Ishikawa (cell line): Measurements from ENCODE around the gene ZNF615.

Experiments
- EGR1 ChIP-seq: IDR thresholded peaks from 2 replicates; pipeline ENCODE4 v1.6.1; 2012
- EP300 ChIP-seq: IDR thresholded peaks from 2 replicates; pipeline ENCODE4 v1.6.1; 2012; ENCODE audit warnings: borderline replicate concordance
- NFIC ChIP-seq: IDR thresholded peaks from 2 replicates; pipeline ENCODE4 v1.6.1; 2012
- RAD21 ChIP-seq: IDR thresholded peaks from 2 replicates; pipeline ENCODE4 v1.6.1; 2012; ENCODE audit warnings: low read depth
- YY1 ChIP-seq: IDR thresholded peaks from 2 replicates; pipeline ENCODE4 v1.6.1; 2012; ENCODE audit warnings: low read depth
- TF ChIP-seq, protein P1 (sequence below): IDR thresholded peaks from 2 replicates; pipeline ENCODE4 v1.6.1; 2012; ENCODE audit warnings: low read depth, mild to moderate bottlenecking
- TF ChIP-seq, protein P2 (sequence below): IDR thresholded peaks from 2 replicates; pipeline ENCODE4 v1.6.1; 2012

DNA sequence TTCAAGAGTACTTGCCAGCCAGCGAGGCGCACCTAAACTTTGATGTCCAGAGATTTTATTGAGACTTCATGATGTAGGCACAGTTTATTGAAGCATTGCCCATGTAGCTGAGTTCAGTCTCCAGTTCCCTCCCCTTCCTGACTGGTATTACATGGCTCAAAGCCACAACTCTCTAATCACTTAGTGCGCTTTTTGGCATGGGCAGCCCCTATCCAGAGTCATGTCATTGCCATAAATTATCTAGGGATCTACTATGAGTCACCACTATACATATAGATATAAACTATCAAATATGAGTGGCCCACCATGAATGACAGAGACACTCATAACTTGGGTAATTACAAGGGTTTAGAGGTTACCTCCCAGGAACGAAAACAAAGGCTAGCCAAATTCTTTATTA, 12.5 kb upstream of the ZNF615 start:
- TF ChIP-seq EP300 (no peak), EGR1 (no peak), YY1 (no peak), RAD21 (no peak), NFIC (no peak)
- TF ChIP-seq, protein P1, sequence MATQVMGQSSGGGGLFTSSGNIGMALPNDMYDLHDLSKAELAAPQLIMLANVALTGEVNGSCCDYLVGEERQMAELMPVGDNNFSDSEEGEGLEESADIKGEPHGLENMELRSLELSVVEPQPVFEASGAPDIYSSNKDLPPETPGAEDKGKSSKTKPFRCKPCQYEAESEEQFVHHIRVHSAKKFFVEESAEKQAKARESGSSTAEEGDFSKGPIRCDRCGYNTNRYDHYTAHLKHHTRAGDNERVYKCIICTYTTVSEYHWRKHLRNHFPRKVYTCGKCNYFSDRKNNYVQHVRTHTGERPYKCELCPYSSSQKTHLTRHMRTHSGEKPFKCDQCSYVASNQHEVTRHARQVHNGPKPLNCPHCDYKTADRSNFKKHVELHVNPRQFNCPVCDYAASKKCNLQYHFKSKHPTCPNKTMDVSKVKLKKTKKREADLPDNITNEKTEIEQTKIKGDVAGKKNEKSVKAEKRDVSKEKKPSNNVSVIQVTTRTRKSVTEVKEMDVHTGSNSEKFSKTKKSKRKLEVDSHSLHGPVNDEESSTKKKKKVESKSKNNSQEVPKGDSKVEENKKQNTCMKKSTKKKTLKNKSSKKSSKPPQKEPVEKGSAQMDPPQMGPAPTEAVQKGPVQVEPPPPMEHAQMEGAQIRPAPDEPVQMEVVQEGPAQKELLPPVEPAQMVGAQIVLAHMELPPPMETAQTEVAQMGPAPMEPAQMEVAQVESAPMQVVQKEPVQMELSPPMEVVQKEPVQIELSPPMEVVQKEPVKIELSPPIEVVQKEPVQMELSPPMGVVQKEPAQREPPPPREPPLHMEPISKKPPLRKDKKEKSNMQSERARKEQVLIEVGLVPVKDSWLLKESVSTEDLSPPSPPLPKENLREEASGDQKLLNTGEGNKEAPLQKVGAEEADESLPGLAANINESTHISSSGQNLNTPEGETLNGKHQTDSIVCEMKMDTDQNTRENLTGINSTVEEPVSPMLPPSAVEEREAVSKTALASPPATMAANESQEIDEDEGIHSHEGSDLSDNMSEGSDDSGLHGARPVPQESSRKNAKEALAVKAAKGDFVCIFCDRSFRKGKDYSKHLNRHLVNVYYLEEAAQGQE: no peak
- TF ChIP-seq, protein P2, sequence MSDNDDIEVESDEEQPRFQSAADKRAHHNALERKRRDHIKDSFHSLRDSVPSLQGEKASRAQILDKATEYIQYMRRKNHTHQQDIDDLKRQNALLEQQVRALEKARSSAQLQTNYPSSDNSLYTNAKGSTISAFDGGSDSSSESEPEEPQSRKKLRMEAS: no peak
